Trophoblast cell (in vitro differentiated cells and primary cell): ENCODE results near the gene SCFD2.

ENCODE experiments used
- DNase-seq, 2 donors: peaks; one replicate each; pipeline ENCODE4 v3.0.0-alpha.2; 2016
- H2AFZ ChIP-seq: 2 replicates; pipeline ENCODE4 v1.6.1; 2013; ENCODE audit warnings: low read length, moderate library complexity, mild to moderate bottlenecking; ENCODE audit not compliant: insufficient read depth, poor library complexity
- H2AK5ac ChIP-seq: 2 replicates; pipeline ENCODE4 v1.6.1; 2013; ENCODE audit warnings: mild to moderate bottlenecking, low read length
- H2BK120ac ChIP-seq: 2 replicates; pipeline ENCODE4 v1.6.1; 2013; ENCODE audit warnings: low read length, mild to moderate bottlenecking, moderate library complexity; ENCODE audit not compliant: insufficient read depth, poor library complexity
- H2BK12ac ChIP-seq: 2 replicates; pipeline ENCODE4 v1.6.1; 2013; ENCODE audit warnings: mild to moderate bottlenecking, low read length, moderate library complexity
- H2BK5ac ChIP-seq: 2 replicates; pipeline ENCODE4 v1.6.1; 2013; ENCODE audit warnings: low read length, low read depth, moderate library complexity, mild to moderate bottlenecking; ENCODE audit not compliant: poor library complexity
- H3K14ac ChIP-seq: 2 replicates; pipeline ENCODE4 v1.6.1; 2013; ENCODE audit warnings: mild to moderate bottlenecking, low read length
- H3K18ac ChIP-seq: 2 replicates; pipeline ENCODE4 v1.6.1; 2013; ENCODE audit warnings: mild to moderate bottlenecking, low read length
- H3K23ac ChIP-seq: 2 replicates; pipeline ENCODE4 v1.6.1; 2013; ENCODE audit warnings: low read length
- H3K27ac ChIP-seq: 2 replicates; pipeline ENCODE4 v1.5.1; 2013; ENCODE audit warnings: low read depth, mild to moderate bottlenecking, inconsistent platforms, low read length, moderate library complexity
- H3K27me3 ChIP-seq: 2 replicates; pipeline ENCODE4 v1.6.1; 2013; ENCODE audit warnings: inconsistent platforms, mild to moderate bottlenecking, low read length, moderate library complexity; ENCODE audit not compliant: insufficient read depth
- H3K36me3 ChIP-seq, 2 experiments: 1 replicate in 1 of 2; 2 replicates in 1 of 2; pipeline ENCODE4 v1.6.1; 2013; ENCODE audit warnings: low read length in 2 of 2, mild to moderate bottlenecking in 2 of 2, moderate library complexity in 1 of 2; ENCODE audit not compliant: insufficient read depth in 2 of 2, control insufficient read depth in 1 of 2
- H3K4ac ChIP-seq: 2 replicates; pipeline ENCODE4 v1.6.1; 2013; ENCODE audit warnings: low read depth, mild to moderate bottlenecking, low read length, moderate library complexity
- H3K4me1 ChIP-seq, 2 experiments: 1 replicate in 1 of 2; 2 replicates in 1 of 2; pipeline ENCODE4 v1.6.1; 2013; ENCODE audit warnings: low read length in 2 of 2, mild to moderate bottlenecking in 2 of 2, moderate library complexity in 1 of 2; ENCODE audit not compliant: insufficient read depth in 2 of 2, control insufficient read depth in 1 of 2
- H3K4me2 ChIP-seq: 2 replicates; pipeline ENCODE4 v1.6.1; 2013; ENCODE audit warnings: inconsistent platforms, mild to moderate bottlenecking, low read length, moderate library complexity
- H3K4me3 ChIP-seq: 2 replicates; pipeline ENCODE4 v1.5.1; 2013; ENCODE audit warnings: mild to moderate bottlenecking, low read depth, low read length, inconsistent platforms
- H3K79me1 ChIP-seq: one replicate; pipeline ENCODE4 v1.6.1; 2013; ENCODE audit warnings: low read length
- H3K79me2 ChIP-seq: 2 replicates; pipeline ENCODE4 v1.6.1; 2013; ENCODE audit warnings: low read length, mild to moderate bottlenecking; ENCODE audit not compliant: control insufficient read depth, insufficient read depth, poor library complexity
- H3K9ac ChIP-seq: 2 replicates; pipeline ENCODE4 v1.6.1; 2013; ENCODE audit warnings: mild to moderate bottlenecking, low read length
- H3K9me3 ChIP-seq: 2 replicates; pipeline ENCODE4 v1.6.1; 2013; ENCODE audit warnings: low read depth, mild to moderate bottlenecking, control low read depth, inconsistent platforms, low read length; ENCODE audit not compliant: insufficient read depth
- H4K12ac ChIP-seq: 2 replicates; pipeline ENCODE4 v1.6.1; 2013; ENCODE audit warnings: low read depth, mild to moderate bottlenecking, low read length, moderate library complexity
- H4K8ac ChIP-seq: 2 replicates; pipeline ENCODE4 v1.6.1; 2013; ENCODE audit warnings: low read depth, mild to moderate bottlenecking, low read length, moderate library complexity
- H4K91ac ChIP-seq: one replicate; pipeline ENCODE4 v1.6.1; 2013; ENCODE audit warnings: low read depth, mild to moderate bottlenecking, low read length, moderate library complexity
- WGBS: extraction: QIAGEN DNeasy Blood & Tissue Kit; methylation state at CpG from one replicate; pipeline ENCODE4 v1.1.7; 2013; ENCODE audit warnings: missing lambda C conversion rate; ENCODE audit not compliant: insufficient read length, insufficient coverage; ENCODE audit errors: extremely low coverage; 5-methylcytosine and 5-hydroxymethylcytosine counted together

SCFD2 gene

GRCh38 chr4:52979821-52980590, 385.9 kb downstream of the SCFD2 start:
- Histone ChIP-seq H3K79me1 (no peaks in the 10 kb centered on the region), H3K4me3 (no peak overlapping the region), H3K36me3 (no peaks in the 10 kb centered on the region), H3K4me1 (no peaks in the 10 kb centered on the region), H2BK5ac (no peak overlapping the region), H2BK12ac (peak overlapping the region; percentile 5), H3K27ac (no peak overlapping the region), H3K14ac (no peak overlapping the region), H3K23ac (no peak overlapping the region), H4K12ac (no peak overlapping the region), H3K27me3 (no peaks in the 10 kb centered on the region), H3K18ac (no peak overlapping the region), H2BK120ac (no peak overlapping the region), H3K79me2 (no peaks in the 10 kb centered on the region), H3K4ac (no peak overlapping the region), H4K91ac (no peak overlapping the region), H3K4me2 (no peak overlapping the region), H2AFZ (no peak overlapping the region), H3K9me3 (no peaks in the 10 kb centered on the region), H2AK5ac (no peak overlapping the region), H4K8ac (no peak overlapping the region), H3K9ac (no peak overlapping the region)
- peak in 1 of 2 donors; percentile 9 for DNase-seq
- no CpG with 5 or more reads among the region's 3 CpGs for WGBS

GRCh38 chr4:52979020-52979419, 386.8 kb downstream of the SCFD2 start:
- Histone ChIP-seq H3K4me2 (no peak overlapping the region), H2AK5ac (no peak overlapping the region), H4K8ac (no peak overlapping the region), H3K4me1 (no peaks in the 10 kb centered on the region), H4K12ac (no peak overlapping the region), H2BK12ac (no peak overlapping the region), H3K23ac (no peak overlapping the region), H3K36me3 (no peaks in the 10 kb centered on the region), H3K4ac (no peak overlapping the region), H3K79me2 (no peaks in the 10 kb centered on the region), H3K14ac (no peak overlapping the region), H3K9ac (no peak overlapping the region), H2AFZ (no peak overlapping the region), H3K4me3 (no peak overlapping the region), H3K18ac (no peak overlapping the region), H3K9me3 (no peaks in the 10 kb centered on the region), H3K27me3 (no peaks in the 10 kb centered on the region), H3K27ac (no peak overlapping the region), H4K91ac (peak overlapping the region; percentile 14), H2BK120ac (no peak overlapping the region), H2BK5ac (no peak overlapping the region), H3K79me1 (no peaks in the 10 kb centered on the region)
- no CpG with 5 or more reads among the region's 1 CpG for WGBS
- DNase-seq, result peak in 1 of 2 donors; percentile 15

DNA sequence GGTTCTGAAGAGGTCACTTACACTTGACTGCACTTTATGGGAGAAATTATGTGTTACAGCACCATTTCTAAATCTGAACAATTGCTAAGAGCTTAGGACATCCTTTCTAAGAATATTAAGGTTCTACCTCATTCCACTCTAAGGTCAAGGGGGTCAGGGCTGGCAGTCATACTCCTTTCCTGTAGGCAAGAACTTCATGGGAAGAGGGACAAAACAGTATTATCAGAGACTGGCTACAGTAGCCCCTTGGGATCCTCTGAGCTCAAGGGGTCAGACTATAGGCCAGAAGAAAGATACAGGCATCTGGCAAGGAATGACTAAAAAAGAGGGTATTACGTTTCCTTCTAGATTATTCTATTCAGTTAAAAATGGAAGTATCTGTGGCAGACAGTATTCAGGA, 388.6 kb downstream of the SCFD2 start:
- no peak overlapping the region for H2BK5ac ChIP-seq
- H3K9ac ChIP-seq, result no peak overlapping the region
- no peak overlapping the region for H3K4me3 ChIP-seq
- H3K14ac ChIP-seq, result no peak overlapping the region
- no peak overlapping the region for H4K12ac ChIP-seq
- no peak overlapping the region for H4K8ac ChIP-seq
- H3K27ac ChIP-seq, result no peak overlapping the region
- no peak overlapping the region for H4K91ac ChIP-seq
- H2AK5ac ChIP-seq, result no peak overlapping the region
- no peak overlapping the region for H2BK12ac ChIP-seq
- DNase-seq, result no peak
- H3K27me3 ChIP-seq, result no peaks in the 10 kb centered on the region
- no peak overlapping the region for H3K23ac ChIP-seq
- WGBS, result no CpG with 5 or more reads among the region's 1 CpG
- H3K4me1 ChIP-seq, result no peaks in the 10 kb centered on the region
- no peak overlapping the region for H2BK120ac ChIP-seq
- no peaks in the 10 kb centered on the region for H3K9me3 ChIP-seq
- no peak overlapping the region for H3K4ac ChIP-seq
- no peaks in the 10 kb centered on the region for H3K79me1 ChIP-seq
- no peak overlapping the region for H3K18ac ChIP-seq
- no peaks in the 10 kb centered on the region for H3K36me3 ChIP-seq
- H2AFZ ChIP-seq, result no peak overlapping the region
- no peaks in the 10 kb centered on the region for H3K79me2 ChIP-seq
- H3K4me2 ChIP-seq, result no peak overlapping the region

GRCh38 chr4:52976523-52977230, 389.2 kb downstream of the SCFD2 start:
- DNase-seq, result peak in 1 of 2 donors; percentile 10
- Histone ChIP-seq H3K23ac (no peak overlapping the region), H3K4ac (no peak overlapping the region), H4K91ac (no peak overlapping the region), H2BK120ac (no peak overlapping the region), H3K27me3 (no peaks in the 10 kb centered on the region), H3K14ac (no peak overlapping the region), H3K36me3 (no peaks in the 10 kb centered on the region), H3K4me3 (no peak overlapping the region), H2AK5ac (no peak overlapping the region), H4K12ac (no peak overlapping the region), H4K8ac (no peak overlapping the region), H3K4me2 (no peak overlapping the region), H2BK5ac (no peak overlapping the region), H3K79me1 (no peaks in the 10 kb centered on the region), H3K9me3 (no peaks in the 10 kb centered on the region), H2BK12ac (peak overlapping the region; percentile 80), H3K4me1 (no peaks in the 10 kb centered on the region), H3K18ac (no peak overlapping the region), H3K9ac (no peak overlapping the region), H3K79me2 (no peaks in the 10 kb centered on the region), H2AFZ (no peak overlapping the region), H3K27ac (no peak overlapping the region)
- no CpG with 5 or more reads among the region's 4 CpGs for WGBS
